K562 (cell line): ENCODE results near the gene SLC10A3. TPM values are rescaled to one million over a fixed set of nuclear protein-coding genes. Genes with fewer than 3 reads are reported as not detected.

ENCODE experiments used
- ATAC-seq: fragments of 200-7000 bp; cut with Tn5 transposase; 3 replicates; pipeline ENCODE4 v1.9.1; 2020; ENCODE audit warnings: moderate library complexity
- BruUV-seq: library from RNA; stranded (reverse); fragments of 400-500 nt; replicated peaks from 2 replicates; lab custom pipeline; 2021; lab: Mats Ljungman, UMichigan
- CTCF ChIA-PET: fragments of 300-600 bp; formaldehyde crosslinking; extraction: SDS; loops from one replicate; lab custom pipeline; 2021; ENCODE audit warnings: low intra/inter-chr PET ratio; lab: Yijun Ruan, JAX
- POLR2A ChIA-PET: fragments of 300-600, 350-650 bp; sonication (Branson Sonifier 250); formaldehyde crosslinking; extraction: SDS; loops from one replicate; lab custom pipeline; 2021; ENCODE audit warnings: antibody characterized with exemption, inconsistent platforms; lab: Yijun Ruan, JAX
- DNase-seq, 4 experiments: peaks; one replicate each; pipeline versions ENCODE4 v3.0.0 to v3.0.0-alpha.2; 2011 to 2018; ENCODE audit warnings: low spot score in 3 of 4, mixed read lengths in 3 of 4; ENCODE audit errors: extremely low read depth in 1 of 4
- FAIRE-seq: peaks from 2 replicates; lab custom pipeline; 2011; peaks lifted over from hg19 to GRCh38; lab: Jason Lieb, UNC
- H2AFZ ChIP-seq: 2 replicates; pipeline ENCODE4 v1.6.0; 2011; ENCODE audit warnings: low read depth, low read length, control low read depth, inconsistent platforms
- H3K27ac ChIP-seq: fragments of 200-600 bp; 3 replicates; pipeline ENCODE4 v1.8.0; 2011; ENCODE audit warnings: low read depth, mild to moderate bottlenecking, control low read depth, inconsistent platforms, low read length, moderate library complexity, mixed read lengths; ENCODE audit errors: extremely low read depth
- H3K27me3 ChIP-seq, 2 experiments: fragments of 300-600 bp in 1 of 2; 2 replicates in 1 of 2; 3 replicates in 1 of 2; pipeline versions ENCODE4 v1.6.0 to v1.8.0; 2011; ENCODE audit warnings: inconsistent platforms in 2 of 2, low read length in 2 of 2, mild to moderate bottlenecking in 1 of 2, mixed read lengths in 1 of 2, moderate library complexity in 1 of 2; ENCODE audit not compliant: control insufficient read depth in 2 of 2, insufficient read depth in 2 of 2
- H3K36me3 ChIP-seq: fragments of 300-600 bp; 3 replicates; pipeline ENCODE4 v1.8.0; 2011; ENCODE audit warnings: mild to moderate bottlenecking, low read length, inconsistent platforms; ENCODE audit not compliant: control insufficient read depth, insufficient read depth
- H3K4me1 ChIP-seq, 2 experiments: fragments of 200-600 bp in 1 of 2; replicated peaks in 1 of 2; 2 replicates in 1 of 2; 3 replicates in 1 of 2; pipeline versions ENCODE4 v1.5.1 to v1.8.0; 2011; ENCODE audit warnings: inconsistent platforms in 2 of 2, low read length in 2 of 2, mild to moderate bottlenecking in 1 of 2, mixed read lengths in 1 of 2, moderate library complexity in 1 of 2; ENCODE audit not compliant: control insufficient read depth in 2 of 2, insufficient read depth in 2 of 2
- H3K4me2 ChIP-seq: 2 replicates; pipeline ENCODE4 v1.6.1; 2011; ENCODE audit warnings: low read length, control low read depth, inconsistent platforms, mixed read lengths; ENCODE audit not compliant: insufficient read depth
- H3K4me3 ChIP-seq: fragments of 200-600 bp; sonication (generic), shearing (Covaris generic); 2 replicates; pipeline ENCODE4 v1.5.1; 2016; ENCODE audit warnings: control low read depth, inconsistent platforms
- H3K79me2 ChIP-seq: fragments of 200-600 bp; 3 replicates; pipeline ENCODE4 v1.8.0; 2011; ENCODE audit warnings: low read length, inconsistent platforms; ENCODE audit not compliant: control insufficient read depth, insufficient read depth
- H3K9ac ChIP-seq, 2 experiments: 2 replicates each; pipeline versions ENCODE4 v1.6.0 to v1.6.1; 2011; ENCODE audit warnings: low read depth in 2 of 2, low read length in 2 of 2, control low read depth in 1 of 2, inconsistent platforms in 1 of 2, mild to moderate bottlenecking in 1 of 2, mixed read lengths in 1 of 2; ENCODE audit not compliant: insufficient read depth in 1 of 2
- H3K9me1 ChIP-seq: one replicate; pipeline ENCODE4 v1.6.0; 2011; ENCODE audit warnings: inconsistent platforms, mild to moderate bottlenecking, low read length, moderate library complexity; ENCODE audit not compliant: control insufficient read depth, insufficient read depth
- H3K9me3 ChIP-seq: replicated peaks from 2 replicates; pipeline ENCODE4 v1.5.1; 2011; ENCODE audit warnings: low read depth, low read length, inconsistent platforms; ENCODE audit not compliant: control insufficient read depth, insufficient read depth
- H4K20me1 ChIP-seq: replicated peaks from 2 replicates; pipeline ENCODE4 v1.6.1; 2011; ENCODE audit warnings: low read length, inconsistent platforms, mixed read lengths; ENCODE audit not compliant: control insufficient read depth, insufficient read depth
- E2F3 ChIP-seq: fragments of 250-450 bp; sonication (Bioruptor Pico); IDR thresholded peaks from 2 replicates; pipeline ENCODE4 v1.4.0; 2020; ENCODE audit warnings: mild to moderate bottlenecking
- ETV1 ChIP-seq: fragments of 450-650 bp; conservative IDR thresholded peaks from 2 replicates; pipeline ENCODE4 v1.6.1; 2016; ENCODE audit warnings: missing genetic modification characterization, control low read depth, low read depth, missing compliant biosample characterization
- NFIC ChIP-seq: fragments of 450-650 bp; IDR thresholded peaks from 2 replicates; pipeline ENCODE4 v1.6.1; 2017; ENCODE audit warnings: mild to moderate bottlenecking, inconsistent platforms
- NKRF ChIP-seq: fragments of 450-650 bp; IDR thresholded peaks from 2 replicates; pipeline ENCODE4 v1.6.1; 2016; ENCODE audit warnings: borderline replicate concordance
- PRDM10 ChIP-seq: fragments of 450-650 bp; IDR thresholded peaks from 2 replicates; pipeline ENCODE4 v1.6.1; 2018; ENCODE audit not compliant: partially characterized antibody
- SIN3A ChIP-seq, 2 experiments: fragments of 150-350 bp in 1 of 2; IDR thresholded peaks; 2 replicates each; pipeline ENCODE4 v1.6.1; 2011 to 2016; ENCODE audit warnings: borderline replicate concordance in 2 of 2, low read depth in 2 of 2, low read length in 2 of 2, mild to moderate bottlenecking in 2 of 2, moderate library complexity in 2 of 2; ENCODE audit not compliant: control insufficient read depth in 1 of 2
- TEAD4 ChIP-seq, 2 experiments: sonication (generic) in 1 of 2; formaldehyde crosslinking in 1 of 2; IDR thresholded peaks; 2 replicates each; pipeline versions ENCODE4 v1.6.1 to v1.8.0; 2012 to 2022; ENCODE audit warnings: borderline replicate concordance in 1 of 2, inconsistent platforms in 1 of 2, low read length in 1 of 2, mild to moderate bottlenecking in 1 of 2, missing genetic modification reagents in 1 of 2
- ZNF121 ChIP-seq: sonication (generic); formaldehyde crosslinking; conservative IDR thresholded peaks from 2 replicates; pipeline ENCODE4 v1.8.0; 2022; ENCODE audit warnings: missing genetic modification reagents
- WGBS: fragments of 100-300 bp; shearing (Covaris generic); methylation state at CpG from one replicate; pipeline ENCODE4 v1.1.6; 2016; ENCODE audit warnings: low coverage, mixed read lengths; ENCODE audit not compliant: insufficient coverage; ENCODE audit errors: missing lambda C conversion rate; 5-methylcytosine and 5-hydroxymethylcytosine counted together
- in situ Hi-C: fragments of 300-500 bp; cut with MboI; formaldehyde crosslinking; loops from 4 replicates; pipeline ENCODE4 v1.15.0; 2018; ENCODE audit warnings: inconsistent platforms, mixed read lengths
- intact Hi-C: fragments of 100-400 bp; cut with micrococcal nuclease; formaldehyde crosslinking; loops from 2 replicates; pipeline ENCODE4 v1.14.2; 2022
- polyA plus RNA-seq, 8 experiments: library from polyadenylated mRNA; depleted of rRNA in 4 of 8; stranded (reverse) in 5 of 8; unstranded in 3 of 8; fragments of >200 nt; fragmentation: Nextera tagmentation in 2 of 8; fragmentation: Illumina TruSeq in 1 of 8; extraction: Ambion mirVana in 2 of 8; extraction: Trizol in 1 of 8; gene quantifications; 2 replicates each; pipeline versions ENCODE4 v1.2.1 to v1.2.3, GENCODE V29; 2011 to 2014; ENCODE audit warnings: inconsistent platforms in 1 of 8, missing spikeins in 1 of 8
- total RNA-seq, 7 experiments: library from RNA; depleted of rRNA in 6 of 7; stranded (reverse); fragments of >200 nt in 6 of 7; fragmentation: Illumina TruSeq in 2 of 7; extraction: Trizol in 2 of 7; gene quantifications; 2 replicates each; pipeline versions ENCODE4 v1.2.1 to v1.2.3, GENCODE V29; 2011 to 2021; ENCODE audit warnings: low replicate concordance in 1 of 7

Gene SLC10A3
- total and polyA plus RNA-seq, 9 of the 15 experiments (the other 6 are each of a cell fraction or from before 2014, with no cell fraction given): 5.2 to 30.6 (median 16.7) TPM

DNA sequence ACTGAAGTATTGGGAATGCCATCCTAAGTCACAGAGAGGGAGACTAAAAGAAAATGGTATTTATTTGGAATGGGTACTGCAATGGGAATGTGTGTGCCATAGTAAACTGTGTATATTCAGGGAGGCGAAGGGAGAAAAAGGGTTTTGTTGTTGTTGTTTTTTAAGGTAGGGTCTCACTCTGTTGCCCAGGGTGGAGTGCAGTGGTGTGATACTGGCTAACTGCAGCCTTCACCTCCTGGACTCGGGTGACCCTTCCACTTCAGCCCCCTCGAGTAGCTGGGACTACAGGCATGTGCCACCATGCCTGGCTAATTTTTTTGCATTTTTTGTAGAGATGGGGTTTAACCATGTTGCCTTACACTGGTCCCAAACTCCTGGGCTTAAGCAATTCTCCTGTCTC is 4.3 kb upstream of the SLC10A3 start:
- CTCF ChIA-PET: interaction anchor here (1.5 kb wide), 1 partner anchor 40 kb away, joined by 4 read pairs; no protein-coding TSS in a partner anchor

GRCh38 chrX:154490021-154490413 is 412 bp downstream of the SLC10A3 start:
- intact Hi-C loops: loop anchor here (5.0 to 10.0 kb wide), 2 partner anchors 37 to 115 kb away; partner anchors contain the start of genes EMD and FLNA
- peaks cover 52% of the 10 kb centered on the region for H3K79me2 ChIP-seq
- DNase-seq: peak in 2 of 4 experiments; percentile 28 to 52
- in situ Hi-C loops: no loop called here
- no peaks in the 10 kb centered on the region for H3K9me3 ChIP-seq
- no peak overlapping the region for H2AFZ ChIP-seq
- WGBS: 0% methylated on average over 1 of the region's 19 CpGs
- H3K9me1 ChIP-seq: no peaks in the 10 kb centered on the region
- peak; percentile 6 for ATAC-seq
- H3K4me3 ChIP-seq: peak overlapping the region; percentile 72
- H3K4me1 ChIP-seq: peaks cover 37 to 77% of the 10 kb centered on the region in 2 experiments; a peak in 4 of 5 replicates
- peaks cover 31% of the 10 kb centered on the region for H3K36me3 ChIP-seq
- H3K9ac ChIP-seq: peak overlapping the region; percentile 85 to 96
- peak overlapping the region; percentile 93 for H3K4me2 ChIP-seq
- BruUV-seq: no TSS peak
- no peaks in the 10 kb centered on the region for H3K27me3 ChIP-seq
- FAIRE-seq: no peak
- peak overlapping the region; percentile 87 for H3K27ac ChIP-seq
- ChIA-PET POLR2A (interaction anchor here (0.6 to 2.7 kb wide), 12 partner anchors 9 to 119 kb away, joined by 3 to 8 read pairs (median 4); no protein-coding TSS in a partner anchor), CTCF (no interaction called here)
- peaks cover 7% of the 10 kb centered on the region; the same call in 1 of the 2 replicates for H4K20me1 ChIP-seq
- 0 out of 2 replicates have a peak, but pooled peaks have one; percentile 22 for TF ChIP-seq NKRF
- TF ChIP-seq SIN3A (IDR thresholded peaks at IDR 0.05; ENCODE audit: borderline replicate concordance in 2 of 2, control insufficient read depth in 1 of 2, low read depth in 2 of 2, low read length in 2 of 2): 0 out of 4 replicates have a peak, but pooled peaks of 1 of the 2 experiments have one; percentile 19
- no peak for TF ChIP-seq ETV1 (tag)
- peak; percentile 46 for TF ChIP-seq NFIC
- TF ChIP-seq E2F3: no peak
- TF ChIP-seq PRDM10: peak; percentile 17

More for the DNA sequence above, 4.3 kb upstream of the SLC10A3 start:
- POLR2A ChIA-PET: no interaction called here
- DNase-seq (no peak), ATAC-seq (no peak), FAIRE-seq (no peak)
- Histone ChIP-seq H4K20me1 (peaks cover under 1% of the 10 kb centered on the region; the same call in 1 of the 2 replicates), H3K4me1 (peaks cover 42 to 46% of the 10 kb centered on the region in 2 experiments), H2AFZ (0 out of 2 replicates have a peak overlapping the region, but pooled peaks have one; percentile 24), H3K4me2 (peak overlapping the region; percentile 43), H3K9me3 (no peaks in the 10 kb centered on the region), H3K4me3 (no peak overlapping the region), H3K27me3 (no peaks in the 10 kb centered on the region), H3K27ac (peak overlapping the region; percentile 87), H3K36me3 (no peaks in the 10 kb centered on the region), H3K79me2 (peaks cover 12% of the 10 kb centered on the region), H3K9me1 (no peaks in the 10 kb centered on the region), H3K9ac (peak overlapping the region; percentile 56 to 66; a peak in 3 of 4 replicates)
- intact Hi-C loops: loop anchor here (5.0 to 10.0 kb wide), 2 partner anchors 33 to 120 kb away; partner anchors contain the start of genes EMD and FLNA
- in situ Hi-C loops: no loop called here
- BruUV-seq: no TSS peak
- 31% methylated on average over 3 of the region's 3 CpGs for WGBS
- TF ChIP-seq TEAD4 (IDR thresholded peaks at IDR 0.05; ENCODE audit: low read length) (no peak), TEAD4 (CRISPR knock-in tag; IDR thresholded peaks at IDR 0.05; ENCODE audit: borderline replicate concordance) (no peak), ZNF121 (peak; percentile 59)
